ENCODE results near the gene MDM4. TPM values are rescaled to one million over a fixed set of nuclear protein-coding genes. Genes with fewer than 3 reads are reported as not detected.
"Not testable (repeated sequence)": the region's sequence is repeated elsewhere in the genome, so short reads cannot be mapped to it uniquely, and the experiment has no call there.

Gene MDM4
- total RNA-seq, 1 donor from 2014 or later = 101 TPM

GRCh38 chr1:204568576-204569315, 52.5 kb downstream of the MDM4 start:
- Mint-ChIP-seq H3K9me3 (no peaks in the 10 kb centered on the region), H3K27me3 (no peaks in the 10 kb centered on the region)

GRCh38 chr1:204569478-204569877, 53.3 kb downstream of the MDM4 start:
- Mint-ChIP-seq H3K27ac (no peak overlapping the region), H3K9me3 (no peaks in the 10 kb centered on the region), H3K27me3 (no peaks in the 10 kb centered on the region), H3K36me3 (no peaks in the 10 kb centered on the region), H3K4me1 (ENCODE audit: unreplicated experiment) (peaks cover 49% of the 10 kb centered on the region), H3K4me3 (no peak overlapping the region)
- DNase-seq (ENCODE audit: extremely low spot score, unreplicated experiment) = no peak
- no peak for TF ChIP-seq CTCF (conservative IDR thresholded peaks at IDR 0.05)

More at GRCh38 chr1:204568576-204569315, 52.5 kb downstream of the MDM4 start:
- Mint-ChIP-seq H3K27ac (no peak overlapping the region), H3K4me1 (ENCODE audit: unreplicated experiment) (peaks cover 42% of the 10 kb centered on the region), H3K36me3 (no peaks in the 10 kb centered on the region), H3K4me3 (peak overlapping the region; percentile 2)
- TF ChIP-seq CTCF (conservative IDR thresholded peaks at IDR 0.05) = no peak
- DNase-seq (ENCODE audit: extremely low spot score, unreplicated experiment) = no peak

- H3K36me3 Mint-ChIP-seq; H3K9me3 Mint-ChIP-seq; DNase-seq (ENCODE audit: extremely low spot score, unreplicated experiment); H3K27me3 Mint-ChIP-seq; H3K27ac Mint-ChIP-seq; H3K4me3 Mint-ChIP-seq: not testable (repeated sequence)
- peaks cover 51% of the 10 kb centered on the region for H3K4me1 Mint-ChIP-seq (ENCODE audit: unreplicated experiment)
Measured at GRCh38 chr1:204570021-204570420, 53.8 kb downstream of the MDM4 start.

- no peak overlapping the region for H3K4me3 Mint-ChIP-seq
- no peak overlapping the region for H3K27ac Mint-ChIP-seq
- no peak for TF ChIP-seq CTCF (conservative IDR thresholded peaks at IDR 0.05)
- peaks cover 53% of the 10 kb centered on the region for H3K4me1 Mint-ChIP-seq (ENCODE audit: unreplicated experiment)
- H3K36me3 Mint-ChIP-seq = no peaks in the 10 kb centered on the region
- H3K27me3 Mint-ChIP-seq = peaks cover 6% of the 10 kb centered on the region
- DNase-seq (ENCODE audit: extremely low spot score, unreplicated experiment) = no peak
- H3K9me3 Mint-ChIP-seq = no peaks in the 10 kb centered on the region
Measured at GRCh38 chr1:204571128-204571527, 54.9 kb downstream of the MDM4 start.

GRCh38 chr1:204571631-204572030, 55.4 kb downstream of the MDM4 start:
- no peaks in the 10 kb centered on the region for H3K9me3 Mint-ChIP-seq
- H3K27me3 Mint-ChIP-seq = peaks cover 6% of the 10 kb centered on the region
- no peak for TF ChIP-seq CTCF (conservative IDR thresholded peaks at IDR 0.05)
- no peak overlapping the region for H3K27ac Mint-ChIP-seq
- H3K36me3 Mint-ChIP-seq = no peaks in the 10 kb centered on the region
- peaks cover 53% of the 10 kb centered on the region for H3K4me1 Mint-ChIP-seq (ENCODE audit: unreplicated experiment)
- no peak overlapping the region for H3K4me3 Mint-ChIP-seq
- DNase-seq (ENCODE audit: extremely low spot score, unreplicated experiment) = no peak

All from type B pancreatic cell (in vitro differentiated cells).